ENCODE data around the gene ETV7.

The ETV7 gene

DNA sequence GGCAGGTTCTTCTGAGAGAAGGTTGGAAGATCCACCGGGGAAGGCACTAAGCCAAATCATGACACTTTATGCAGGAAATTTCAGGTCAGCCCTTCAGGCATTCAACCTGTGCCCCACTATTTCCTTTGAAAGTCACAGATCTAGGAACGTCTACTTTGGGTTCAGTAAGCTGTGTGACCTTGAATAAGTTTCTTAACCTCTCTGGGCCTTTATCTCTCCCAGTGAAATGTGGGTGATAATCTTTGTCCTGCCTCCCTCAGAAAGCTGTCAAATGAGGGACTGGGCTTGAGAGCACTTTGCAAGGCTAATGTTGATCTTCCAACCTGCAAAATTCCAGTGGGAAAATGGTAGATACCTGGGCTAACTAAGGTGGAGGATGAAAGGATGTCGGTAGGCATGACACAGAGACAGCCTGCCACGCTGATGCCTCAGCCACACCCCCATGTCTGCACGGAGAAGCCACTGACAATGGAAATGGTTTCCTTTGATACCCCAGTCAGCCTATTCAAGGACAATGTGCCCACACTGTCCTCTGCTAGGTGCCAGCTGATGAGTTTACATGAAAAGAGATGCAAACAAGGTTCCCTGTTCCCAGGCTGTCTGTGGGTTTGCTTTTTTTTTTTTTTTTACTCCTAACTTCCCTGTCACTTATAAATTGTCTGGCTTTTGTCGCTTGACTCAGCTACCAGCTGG lies 60.1 kb downstream of the ETV7 start:
- no peak for DNase-seq (ENCODE audit: low read depth, low spot score)
- H3K4me3 ChIP-seq = no peak overlapping the region

GRCh38 chr6:36326356-36326995 lies 61.0 kb downstream of the ETV7 start:
- Histone ChIP-seq H3K9ac (ENCODE audit: insufficient read length) (no peak overlapping the region), H3K36me3 (ENCODE audit: insufficient read depth, low read length) (no peaks in the 10 kb centered on the region), H3K9me3 (ENCODE audit: low read depth, low read length) (no peaks in the 10 kb centered on the region), H3K4me3 (no peak overlapping the region), H3K27ac (no peak overlapping the region)
- DNase-seq (ENCODE audit: low read depth, low spot score) = no peak
- TF ChIP-seq POLR2AphosphoS5 (IDR thresholded peaks at IDR 0.05; ENCODE audit: borderline replicate concordance, low read depth, low read length) (no peak), EZH2 (IDR thresholded peaks at IDR 0.05) (no peak), FOXP2 (optimal IDR thresholded peaks at IDR 0.05; ENCODE audit: control extremely low read depth, extremely low read length, insufficient read depth) (no peak)

More for the DNA sequence above, 60.1 kb downstream of the ETV7 start:
- H3K36me3 ChIP-seq (ENCODE audit: insufficient read depth, low read length) = no peaks in the 10 kb centered on the region
- H3K9ac ChIP-seq (ENCODE audit: insufficient read length) = no peak overlapping the region
- TF ChIP-seq POLR2AphosphoS5 (IDR thresholded peaks at IDR 0.05; ENCODE audit: borderline replicate concordance, low read depth, low read length) (no peak), EZH2 (IDR thresholded peaks at IDR 0.05) (no peak), FOXP2 (optimal IDR thresholded peaks at IDR 0.05; ENCODE audit: control extremely low read depth, extremely low read length, insufficient read depth) (no peak)
- no peaks in the 10 kb centered on the region for H3K9me3 ChIP-seq (ENCODE audit: low read depth, low read length)
- no peak overlapping the region for H3K27ac ChIP-seq

DNA sequence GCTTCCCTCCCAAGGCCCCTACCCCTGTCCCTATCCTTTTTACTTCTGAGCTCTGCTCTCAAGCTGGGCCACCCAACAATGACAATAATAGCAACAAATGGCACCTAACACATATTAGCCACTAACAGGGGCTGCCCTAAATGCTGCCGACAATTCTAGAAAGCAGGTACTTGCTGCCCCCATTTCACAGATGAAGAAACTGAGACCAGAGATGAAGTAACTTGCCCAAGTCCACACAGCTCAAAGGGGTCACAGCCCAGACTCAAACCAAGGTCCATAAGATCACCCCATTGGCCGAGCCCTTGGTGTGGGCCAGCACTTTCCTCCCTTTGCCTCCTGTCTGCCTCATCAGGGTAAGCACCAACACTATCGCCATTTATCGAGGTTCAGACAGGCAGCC lies 62.8 kb downstream of the ETV7 start:
- Histone ChIP-seq H3K36me3 (ENCODE audit: insufficient read depth, low read length) (no peaks in the 10 kb centered on the region), H3K9ac (ENCODE audit: insufficient read length) (no peak overlapping the region), H3K4me3 (no peak overlapping the region), H3K9me3 (ENCODE audit: low read depth, low read length) (no peaks in the 10 kb centered on the region), H3K27ac (no peak overlapping the region)
- no peak for DNase-seq (ENCODE audit: low read depth, low spot score)
- no peak for TF ChIP-seq POLR2AphosphoS5 (IDR thresholded peaks at IDR 0.05; ENCODE audit: borderline replicate concordance, low read depth, low read length)
- no peak for TF ChIP-seq FOXP2 (optimal IDR thresholded peaks at IDR 0.05; ENCODE audit: control extremely low read depth, extremely low read length, insufficient read depth)
- TF ChIP-seq EZH2 (IDR thresholded peaks at IDR 0.05) = no peak

DNA sequence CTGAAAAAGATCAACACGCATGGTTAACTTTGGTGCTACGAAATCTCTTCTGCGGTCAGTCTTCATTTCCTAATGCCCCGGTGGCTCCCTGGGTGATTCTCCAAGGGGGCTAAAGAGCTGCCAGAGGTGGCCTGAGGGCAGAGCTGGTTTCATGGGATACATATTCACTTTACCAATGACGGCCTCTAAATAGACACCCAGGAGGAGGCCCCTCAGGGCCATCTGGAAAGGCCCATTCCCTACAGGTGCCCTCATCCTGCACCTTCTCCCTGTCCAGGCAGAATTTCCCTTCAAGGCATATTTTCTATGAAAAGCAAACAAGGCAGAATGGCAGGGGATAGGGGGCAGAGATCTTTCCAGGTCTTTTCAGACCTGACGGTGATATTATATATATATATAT lies 63.3 kb downstream of the ETV7 start:
- no peak overlapping the region for H3K27ac ChIP-seq
- no peak overlapping the region for H3K9ac ChIP-seq (ENCODE audit: insufficient read length)
- no peaks in the 10 kb centered on the region for H3K36me3 ChIP-seq (ENCODE audit: insufficient read depth, low read length)
- no peak overlapping the region for H3K4me3 ChIP-seq
- no peaks in the 10 kb centered on the region for H3K9me3 ChIP-seq (ENCODE audit: low read depth, low read length)
- no peak for TF ChIP-seq EZH2 (IDR thresholded peaks at IDR 0.05)
- TF ChIP-seq POLR2AphosphoS5 (IDR thresholded peaks at IDR 0.05; ENCODE audit: borderline replicate concordance, low read depth, low read length) = no peak
- TF ChIP-seq FOXP2 (optimal IDR thresholded peaks at IDR 0.05; ENCODE audit: control extremely low read depth, extremely low read length, insufficient read depth) = no peak
- DNase-seq (ENCODE audit: low read depth, low spot score) = no peak

- no peaks in the 10 kb centered on the region for H3K9me3 ChIP-seq (ENCODE audit: low read depth, low read length)
- H3K4me3 ChIP-seq = no peak overlapping the region
- no peak for TF ChIP-seq FOXP2 (optimal IDR thresholded peaks at IDR 0.05; ENCODE audit: control extremely low read depth, extremely low read length, insufficient read depth)
- TF ChIP-seq EZH2 (IDR thresholded peaks at IDR 0.05) = no peak
- TF ChIP-seq POLR2AphosphoS5 (IDR thresholded peaks at IDR 0.05; ENCODE audit: borderline replicate concordance, low read depth, low read length) = no peak
- H3K27ac ChIP-seq = no peak overlapping the region
- no peaks in the 10 kb centered on the region for H3K36me3 ChIP-seq (ENCODE audit: insufficient read depth, low read length)
- DNase-seq (ENCODE audit: low read depth, low spot score) = no peak
- H3K9ac ChIP-seq (ENCODE audit: insufficient read length) = no peak overlapping the region
Observed at GRCh38 chr6:36323062-36323461, 64.4 kb downstream of the ETV7 start.

- no peak for DNase-seq (ENCODE audit: low read depth, low spot score)
- Histone ChIP-seq H3K9ac (ENCODE audit: insufficient read length) (no peak overlapping the region), H3K36me3 (ENCODE audit: insufficient read depth, low read length) (no peaks in the 10 kb centered on the region), H3K27ac (no peak overlapping the region), H3K4me3 (no peak overlapping the region), H3K9me3 (ENCODE audit: low read depth, low read length) (no peaks in the 10 kb centered on the region)
- no peak for TF ChIP-seq EZH2 (IDR thresholded peaks at IDR 0.05)
- TF ChIP-seq POLR2AphosphoS5 (IDR thresholded peaks at IDR 0.05; ENCODE audit: borderline replicate concordance, low read depth, low read length) = no peak
- TF ChIP-seq FOXP2 (optimal IDR thresholded peaks at IDR 0.05; ENCODE audit: control extremely low read depth, extremely low read length, insufficient read depth) = no peak
Observed at GRCh38 chr6:36322591-36322990, 64.9 kb downstream of the ETV7 start.

DNA sequence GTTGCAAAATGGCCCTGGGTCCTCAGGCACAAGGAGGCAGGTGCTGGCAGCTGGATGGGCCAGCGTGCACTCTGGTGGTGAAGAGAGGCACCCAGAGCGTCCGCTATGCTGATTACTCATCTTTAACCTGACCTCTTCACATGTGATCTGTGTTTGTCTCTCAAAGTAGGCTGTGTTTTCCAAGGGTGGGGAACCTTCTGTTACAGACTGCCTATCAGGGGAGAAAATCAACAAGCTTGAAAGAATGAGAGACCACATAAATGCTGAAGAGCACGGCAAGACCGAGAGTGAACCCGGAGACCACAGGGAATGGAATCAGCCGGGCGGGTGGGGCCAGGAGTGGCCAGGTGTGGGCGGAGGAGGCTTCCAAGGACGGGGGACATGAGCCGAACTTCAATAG lies 67.0 kb downstream of the ETV7 start:
- no peaks in the 10 kb centered on the region for H3K36me3 ChIP-seq (ENCODE audit: insufficient read depth, low read length)
- no peak overlapping the region for H3K4me3 ChIP-seq
- H3K9me3 ChIP-seq (ENCODE audit: low read depth, low read length) = no peaks in the 10 kb centered on the region
- H3K27ac ChIP-seq = no peak overlapping the region
- TF ChIP-seq EZH2 (IDR thresholded peaks at IDR 0.05) (no peak), FOXP2 (optimal IDR thresholded peaks at IDR 0.05; ENCODE audit: control extremely low read depth, extremely low read length, insufficient read depth) (no peak), POLR2AphosphoS5 (IDR thresholded peaks at IDR 0.05; ENCODE audit: borderline replicate concordance, low read depth, low read length) (no peak)
- no peak for DNase-seq (ENCODE audit: low read depth, low spot score)
- no peak overlapping the region for H3K9ac ChIP-seq (ENCODE audit: insufficient read length)

DNA sequence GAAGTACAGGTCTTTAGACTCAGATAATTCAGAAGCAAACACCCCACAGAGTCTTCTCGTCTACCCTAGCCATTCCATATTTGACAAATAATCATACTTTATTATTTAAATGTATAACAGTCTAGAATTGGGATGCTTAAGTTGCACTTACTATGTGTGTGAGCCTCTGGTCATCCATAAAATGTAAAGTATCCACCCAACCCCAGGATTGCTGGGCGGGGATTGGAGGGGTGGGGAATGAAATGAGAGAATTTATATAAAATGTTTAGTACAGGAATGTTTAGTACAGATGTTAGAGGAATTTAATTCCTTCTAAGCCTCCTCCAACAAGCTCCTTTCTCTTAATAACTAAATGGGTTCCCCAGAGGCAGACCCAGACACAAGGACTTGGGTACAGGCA lies 67.6 kb downstream of the ETV7 start:
- Histone ChIP-seq H3K27ac (no peak overlapping the region), H3K9ac (ENCODE audit: insufficient read length) (no peak overlapping the region), H3K4me3 (no peak overlapping the region), H3K9me3 (ENCODE audit: low read depth, low read length) (no peaks in the 10 kb centered on the region), H3K36me3 (ENCODE audit: insufficient read depth, low read length) (no peaks in the 10 kb centered on the region)
- no peak for DNase-seq (ENCODE audit: low read depth, low spot score)
- no peak for TF ChIP-seq FOXP2 (optimal IDR thresholded peaks at IDR 0.05; ENCODE audit: control extremely low read depth, extremely low read length, insufficient read depth)
- no peak for TF ChIP-seq EZH2 (IDR thresholded peaks at IDR 0.05)
- TF ChIP-seq POLR2AphosphoS5 (IDR thresholded peaks at IDR 0.05; ENCODE audit: borderline replicate concordance, low read depth, low read length) = no peak

Measured in SK-N-MC (cell line).